CD4-positive, alpha-beta T cell (primary cell): ENCODE data around the gene TOP2B. TPM values are rescaled to one million over a fixed set of nuclear protein-coding genes. Genes with fewer than 3 reads are reported as not detected.

Source experiments
- ATAC-seq: fragments of 200-7000 bp; cut with Tn5 transposase; one replicate; pipeline ENCODE4 v1.10.0; 2022; ENCODE audit warnings: mild to moderate bottlenecking; ENCODE audit not compliant: poor library complexity
- CTCF ChIA-PET: fragments of 350-600 bp; sonication (Branson Sonifier 250); formaldehyde crosslinking; loops from one replicate; lab custom pipeline; 2021; ENCODE audit warnings: antibody characterized with exemption, inconsistent platforms; lab: Charles Lee
- POLR2A ChIA-PET: fragments of 350-600 bp; sonication (Branson Sonifier 250); formaldehyde crosslinking; loops from one replicate; lab custom pipeline; 2021; ENCODE audit warnings: antibody characterized with exemption, inconsistent platforms; lab: Charles Lee
- DNase-seq, 14 experiments: peaks; one replicate each; pipeline ENCODE4 v3.0.0-alpha.2; 2013 to 2020; ENCODE audit warnings: mixed read lengths in 2 of 14
- H3K27ac ChIP-seq, 2 donors: one replicate each; pipeline versions ENCODE4 v1.5.1 to v1.7.0; 2013; ENCODE audit warnings: low read length in 2 of 2, low read depth in 1 of 2, mild to moderate bottlenecking in 1 of 2
- H3K27me3 ChIP-seq, 2 experiments: 1 replicate in 1 of 2; 2 replicates in 1 of 2; pipeline versions ENCODE4 v1.6.1 to v1.7.0; 2013; ENCODE audit warnings: low read length in 2 of 2, control low read depth in 1 of 2, mild to moderate bottlenecking in 1 of 2, moderate library complexity in 1 of 2; ENCODE audit not compliant: insufficient read depth in 2 of 2, control insufficient read depth in 1 of 2
- H3K36me3 ChIP-seq: one replicate; pipeline ENCODE4 v1.6.1; 2013; ENCODE audit warnings: low read length, control low read depth; ENCODE audit not compliant: insufficient read depth
- H3K4me1 ChIP-seq: one replicate; pipeline ENCODE4 v1.6.1; 2013; ENCODE audit warnings: low read length, control low read depth; ENCODE audit not compliant: insufficient read depth
- H3K4me3 ChIP-seq: one replicate; pipeline ENCODE4 v1.5.1; 2013; ENCODE audit warnings: mild to moderate bottlenecking, low read length, moderate library complexity
- H3K9me3 ChIP-seq, 2 experiments: 1 replicate in 1 of 2; 2 replicates in 1 of 2; pipeline versions ENCODE4 v1.6.1 to v1.7.0; 2013; ENCODE audit warnings: low read length in 2 of 2, mild to moderate bottlenecking in 2 of 2, control low read depth in 1 of 2, moderate library complexity in 1 of 2; ENCODE audit not compliant: control insufficient read depth in 1 of 2, insufficient read depth in 1 of 2
- H3K27ac Mint-ChIP-seq: one replicate; pipeline ENCODE4 v1.8.0; 2020; ENCODE audit warnings: mixed read lengths
- H3K27me3 Mint-ChIP-seq: one replicate; pipeline ENCODE4 v1.8.0; 2021; ENCODE audit warnings: mixed read lengths
- H3K36me3 Mint-ChIP-seq: one replicate; pipeline ENCODE4 v1.8.0; 2021; ENCODE audit warnings: low read depth, mixed read lengths
- H3K4me1 Mint-ChIP-seq: one replicate; pipeline ENCODE4 v1.8.0; 2021; ENCODE audit warnings: low read depth, mixed read lengths
- H3K4me3 Mint-ChIP-seq: one replicate; pipeline ENCODE4 v1.8.0; 2020; ENCODE audit warnings: mild to moderate bottlenecking, mixed read lengths
- H3K9me3 Mint-ChIP-seq: one replicate; pipeline ENCODE4 v1.8.0; 2020; ENCODE audit warnings: mixed read lengths
- intact Hi-C, 2 experiments: fragments of 100-400 bp; cut with DNase I in 1 of 2; cut with micrococcal nuclease in 1 of 2; formaldehyde crosslinking; loops; one replicate each; pipeline versions ENCODE4 v1.15.1 to v1.9.0; 2023 to 2025; cut with DNase I, micrococcal nuclease
- total RNA-seq, 174 experiments: library from RNA in 2 of 174; stranded (reverse) in 2 of 174; gene quantifications; one replicate each; pipeline ENCODE4 v1.2.3 and lab custom pipeline; 2021 to 2026
- TF ChIP-seq, protein P1 (sequence below): fragments of 200-600 bp; IDR thresholded peaks from one replicate; pipeline ENCODE4 v1.8.0; 2022; ENCODE audit warnings: antibody characterized with exemption, mild to moderate bottlenecking

The TOP2B gene
- total RNA-seq, 2 experiments from 2014 or later: 79.7 to 80.4 TPM

DNA sequence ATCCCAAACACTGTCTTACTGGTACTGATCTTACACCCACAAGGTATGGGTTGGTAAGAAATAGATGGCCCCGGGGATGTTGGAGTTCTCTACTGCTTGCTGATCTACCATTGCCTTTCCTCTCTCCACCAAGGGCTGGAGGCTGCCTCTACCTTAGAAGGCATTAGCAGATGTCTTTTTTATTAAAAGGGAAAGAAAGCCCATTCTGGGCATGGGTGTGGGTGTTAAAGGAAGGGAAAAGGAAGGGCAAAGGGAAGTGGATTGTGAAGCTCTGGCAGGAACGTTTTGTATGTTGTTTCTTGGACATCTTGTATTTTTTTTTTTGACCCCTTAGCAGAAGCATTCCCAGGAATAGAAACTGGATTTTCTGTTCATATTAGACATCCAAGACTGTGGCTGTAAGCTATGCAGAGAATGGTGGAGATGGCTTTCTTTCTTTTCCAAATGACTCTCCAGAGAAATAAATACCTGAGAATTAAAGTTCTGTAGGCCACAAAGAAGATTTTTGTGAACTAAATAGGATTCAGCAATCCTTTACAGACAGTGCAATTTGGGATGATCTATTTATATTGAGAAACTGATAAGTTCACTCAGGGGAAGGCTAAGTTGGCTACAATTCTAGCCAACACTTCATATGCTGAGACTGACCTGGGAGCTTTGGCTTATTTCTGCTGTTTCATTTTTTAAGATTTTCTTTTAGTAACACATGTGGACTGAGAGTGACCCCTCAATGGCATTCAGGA lies 108.8 kb downstream of the TOP2B start:
- no peaks in the 10 kb centered on the region for H3K4me1 ChIP-seq
- no peaks in the 10 kb centered on the region for H3K36me3 Mint-ChIP-seq
- ATAC-seq (no peak), DNase-seq (no peak)
- no peaks in the 10 kb centered on the region for H3K9me3 ChIP-seq
- TF ChIP-seq, protein P1, sequence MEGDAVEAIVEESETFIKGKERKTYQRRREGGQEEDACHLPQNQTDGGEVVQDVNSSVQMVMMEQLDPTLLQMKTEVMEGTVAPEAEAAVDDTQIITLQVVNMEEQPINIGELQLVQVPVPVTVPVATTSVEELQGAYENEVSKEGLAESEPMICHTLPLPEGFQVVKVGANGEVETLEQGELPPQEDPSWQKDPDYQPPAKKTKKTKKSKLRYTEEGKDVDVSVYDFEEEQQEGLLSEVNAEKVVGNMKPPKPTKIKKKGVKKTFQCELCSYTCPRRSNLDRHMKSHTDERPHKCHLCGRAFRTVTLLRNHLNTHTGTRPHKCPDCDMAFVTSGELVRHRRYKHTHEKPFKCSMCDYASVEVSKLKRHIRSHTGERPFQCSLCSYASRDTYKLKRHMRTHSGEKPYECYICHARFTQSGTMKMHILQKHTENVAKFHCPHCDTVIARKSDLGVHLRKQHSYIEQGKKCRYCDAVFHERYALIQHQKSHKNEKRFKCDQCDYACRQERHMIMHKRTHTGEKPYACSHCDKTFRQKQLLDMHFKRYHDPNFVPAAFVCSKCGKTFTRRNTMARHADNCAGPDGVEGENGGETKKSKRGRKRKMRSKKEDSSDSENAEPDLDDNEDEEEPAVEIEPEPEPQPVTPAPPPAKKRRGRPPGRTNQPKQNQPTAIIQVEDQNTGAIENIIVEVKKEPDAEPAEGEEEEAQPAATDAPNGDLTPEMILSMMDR: no peak
- H3K27me3 Mint-ChIP-seq: no peaks in the 10 kb centered on the region
- no peaks in the 10 kb centered on the region for H3K27me3 ChIP-seq
- no peaks in the 10 kb centered on the region for H3K4me1 Mint-ChIP-seq
- H3K9me3 Mint-ChIP-seq: no peaks in the 10 kb centered on the region
- H3K36me3 ChIP-seq: no peaks in the 10 kb centered on the region
- intact Hi-C loops: no loop called here
- no peak overlapping the region for H3K27ac Mint-ChIP-seq
- POLR2A ChIA-PET: no interaction called here
- CTCF ChIA-PET: no interaction called here
- no peak overlapping the region for H3K27ac ChIP-seq
- H3K4me3 ChIP-seq: no peak overlapping the region
- no peak overlapping the region for H3K4me3 Mint-ChIP-seq

DNA sequence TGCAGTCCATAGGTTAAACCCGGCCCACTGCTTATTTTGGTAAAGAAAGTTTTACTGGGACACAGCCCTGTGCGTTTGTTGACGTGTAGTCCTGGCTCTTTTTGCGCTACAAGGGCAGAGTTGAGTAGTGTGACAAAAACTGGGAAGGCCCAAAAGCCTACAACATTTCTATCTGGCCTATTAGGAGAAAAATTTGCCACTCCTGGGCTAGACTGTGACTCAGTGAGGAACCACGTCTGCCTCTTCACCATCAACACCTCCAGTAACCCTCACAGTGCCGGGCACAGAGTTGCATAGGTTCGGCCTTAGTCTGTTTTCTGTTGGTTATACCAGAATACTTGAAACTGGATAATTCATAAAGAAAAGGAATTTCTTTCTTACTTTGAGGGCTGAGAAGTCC lies 110.3 kb downstream of the TOP2B start:
- Mint-ChIP-seq H3K27me3 (no peaks in the 10 kb centered on the region), H3K36me3 (no peaks in the 10 kb centered on the region), H3K9me3 (no peaks in the 10 kb centered on the region), H3K4me3 (no peak overlapping the region), H3K27ac (no peak overlapping the region), H3K4me1 (no peaks in the 10 kb centered on the region)
- Histone ChIP-seq H3K27me3 (no peaks in the 10 kb centered on the region), H3K9me3 (no peaks in the 10 kb centered on the region), H3K36me3 (no peaks in the 10 kb centered on the region), H3K4me1 (no peaks in the 10 kb centered on the region), H3K27ac (no peak overlapping the region), H3K4me3 (no peak overlapping the region)
- ChIA-PET POLR2A (no interaction called here), CTCF (no interaction called here)
- ATAC-seq (no peak), DNase-seq (no peak)
- intact Hi-C loops: no loop called here
- TF ChIP-seq, protein P1: no peak

DNA sequence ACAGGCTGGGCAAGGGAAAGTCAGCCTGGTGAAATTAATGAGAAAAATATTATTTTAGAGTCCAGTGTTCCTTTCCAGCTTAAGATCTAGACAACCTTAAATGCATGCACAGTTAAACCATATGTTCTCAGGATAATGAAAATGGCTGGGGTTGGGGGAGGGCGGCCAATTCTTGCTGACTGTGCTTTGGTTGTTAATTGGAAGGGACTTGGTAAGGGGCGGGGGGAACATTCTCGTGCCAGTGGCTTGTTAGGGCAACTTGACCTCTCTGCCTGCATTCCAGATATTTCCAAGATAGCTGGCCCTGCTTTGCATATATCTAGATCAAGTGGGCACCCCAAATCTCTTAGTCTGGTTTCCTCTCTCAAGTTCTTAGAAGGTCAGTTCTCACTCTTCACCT lies 112.5 kb downstream of the TOP2B start:
- Mint-ChIP-seq H3K36me3 (no peaks in the 10 kb centered on the region), H3K4me1 (no peaks in the 10 kb centered on the region), H3K27ac (no peak overlapping the region), H3K4me3 (no peak overlapping the region), H3K9me3 (no peaks in the 10 kb centered on the region), H3K27me3 (no peaks in the 10 kb centered on the region)
- Histone ChIP-seq H3K27me3 (no peaks in the 10 kb centered on the region), H3K4me1 (no peaks in the 10 kb centered on the region), H3K9me3 (no peaks in the 10 kb centered on the region), H3K4me3 (no peak overlapping the region), H3K27ac (no peak overlapping the region), H3K36me3 (no peaks in the 10 kb centered on the region)
- POLR2A ChIA-PET: no interaction called here
- CTCF ChIA-PET: no interaction called here
- intact Hi-C loops: no loop called here
- DNase-seq: no peak
- no peak for ATAC-seq
- TF ChIP-seq, protein P1: no peak
